DND-41 (cell line): ENCODE measurements around the gene CD180.

Experiments used
- EZH2 ChIP-seq: IDR thresholded peaks from 3 replicates; pipeline ENCODE4 v1.6.1; 2012; ENCODE audit warnings: borderline replicate concordance, low read depth, mild to moderate bottlenecking, moderate library complexity, low read length, inconsistent platforms; ENCODE audit not compliant: severe bottlenecking
- TF ChIP-seq, protein P1 (sequence below): IDR thresholded peaks from 2 replicates; pipeline ENCODE4 v1.5.1; 2012; ENCODE audit warnings: borderline replicate concordance, low read length, moderate library complexity, mild to moderate bottlenecking; ENCODE audit not compliant: poor library complexity, severe bottlenecking; ENCODE audit errors: extremely low read depth

DNA sequence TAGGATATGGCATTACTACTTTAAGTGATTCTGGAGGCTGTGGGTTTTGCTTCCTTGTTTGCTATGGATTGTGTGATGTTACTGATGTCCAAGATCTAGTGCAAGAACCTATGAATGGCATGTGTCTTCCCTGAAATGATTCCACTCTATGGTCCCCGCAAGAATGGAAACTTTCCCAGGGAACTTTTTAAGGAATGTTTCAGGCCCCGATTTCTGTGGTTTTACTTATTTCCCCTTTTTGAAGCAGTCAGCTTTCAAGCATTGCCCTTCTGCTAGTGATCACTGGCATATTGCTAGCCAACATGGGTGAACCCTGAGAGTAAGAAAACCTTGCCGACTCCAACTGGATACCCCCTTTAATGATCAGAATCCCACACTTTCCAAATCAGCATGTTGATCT lies 26.6 kb upstream of the CD180 start:
- TF ChIP-seq, protein P1, sequence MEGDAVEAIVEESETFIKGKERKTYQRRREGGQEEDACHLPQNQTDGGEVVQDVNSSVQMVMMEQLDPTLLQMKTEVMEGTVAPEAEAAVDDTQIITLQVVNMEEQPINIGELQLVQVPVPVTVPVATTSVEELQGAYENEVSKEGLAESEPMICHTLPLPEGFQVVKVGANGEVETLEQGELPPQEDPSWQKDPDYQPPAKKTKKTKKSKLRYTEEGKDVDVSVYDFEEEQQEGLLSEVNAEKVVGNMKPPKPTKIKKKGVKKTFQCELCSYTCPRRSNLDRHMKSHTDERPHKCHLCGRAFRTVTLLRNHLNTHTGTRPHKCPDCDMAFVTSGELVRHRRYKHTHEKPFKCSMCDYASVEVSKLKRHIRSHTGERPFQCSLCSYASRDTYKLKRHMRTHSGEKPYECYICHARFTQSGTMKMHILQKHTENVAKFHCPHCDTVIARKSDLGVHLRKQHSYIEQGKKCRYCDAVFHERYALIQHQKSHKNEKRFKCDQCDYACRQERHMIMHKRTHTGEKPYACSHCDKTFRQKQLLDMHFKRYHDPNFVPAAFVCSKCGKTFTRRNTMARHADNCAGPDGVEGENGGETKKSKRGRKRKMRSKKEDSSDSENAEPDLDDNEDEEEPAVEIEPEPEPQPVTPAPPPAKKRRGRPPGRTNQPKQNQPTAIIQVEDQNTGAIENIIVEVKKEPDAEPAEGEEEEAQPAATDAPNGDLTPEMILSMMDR: no peak
- no peak for TF ChIP-seq EZH2
